Gastrocnemius medialis (tissue), 4 donors: ENCODE measurements around the gene PACS1.

Experiments
- CTCF ChIP-seq, 5 experiments: fragments of 450-650 bp in 3 of 5; fragments of 200-600 bp in 2 of 5; sonication (generic) in 2 of 5; IDR thresholded peaks in 4 of 5; conservative IDR thresholded peaks in 1 of 5; 1 replicate in 4 of 5; 2 replicates in 1 of 5; pipeline ENCODE4 v1.5.1; 2016 to 2019; ENCODE audit warnings: antibody characterized with exemption in 5 of 5, mild to moderate bottlenecking in 3 of 5, moderate library complexity in 3 of 5
- POLR2A ChIP-seq, 2 donors: fragments of 450-650 bp; IDR thresholded peaks; one replicate each; pipeline ENCODE4 v1.6.1; 2017; ENCODE audit warnings: antibody characterized with exemption in 2 of 2, mild to moderate bottlenecking in 2 of 2, moderate library complexity in 2 of 2

GRCh38 chr11:66106786-66107599 lies 36.9 kb downstream of the PACS1 start:
- no peak for TF ChIP-seq POLR2A (IDR thresholded peaks at IDR 0.05)
- no peak for TF ChIP-seq CTCF (IDR thresholded peaks at IDR 0.05 in 4 of 5, conservative IDR thresholded peaks at IDR 0.05 in 1 of 5)
